H1 (cell line): ENCODE data around the gene PDK3. TPM values are rescaled to one million over a fixed set of nuclear protein-coding genes. Genes with fewer than 3 reads are reported as not detected.

Source experiments
- CTCF ChIA-PET: fragments of 300-600 bp; sonication (Branson Sonifier 250); formaldehyde crosslinking; loops from one replicate; lab custom pipeline; 2021; ENCODE audit not compliant: partially characterized antibody; lab: Charles Lee
- POLR2A ChIA-PET: fragments of 300-600 bp; sonication (Branson Sonifier 250); formaldehyde crosslinking; loops from one replicate; lab custom pipeline; 2021; ENCODE audit warnings: inconsistent platforms; ENCODE audit not compliant: partially characterized antibody; lab: Charles Lee
- DNase-seq, 2 experiments: peaks; one replicate each; pipeline versions ENCODE4 v3.0.0 to v3.0.0-alpha.2; 2010 to 2022; ENCODE audit warnings: low spot score in 2 of 2, low read depth in 1 of 2, mixed read lengths in 1 of 2
- FAIRE-seq: peaks from 2 replicates; lab custom pipeline; 2011; peaks lifted over from hg19 to GRCh38; lab: Jason Lieb, UNC
- H2AFZ ChIP-seq: 2 replicates; pipeline ENCODE4 v1.8.1; 2012; ENCODE audit warnings: low read length, inconsistent platforms
- H2AK5ac ChIP-seq: 2 replicates; pipeline ENCODE4 v1.6.1; 2013; ENCODE audit warnings: low read depth, low read length
- H2BK120ac ChIP-seq: replicated peaks from 2 replicates; pipeline ENCODE3; 2013; ENCODE audit warnings: low read depth, low read length, inconsistent platforms
- H2BK12ac ChIP-seq: 2 replicates; pipeline ENCODE4 v1.6.1; 2013; ENCODE audit warnings: low read depth, low read length
- H2BK15ac ChIP-seq: 2 replicates; pipeline ENCODE4 v1.6.1; 2013; ENCODE audit warnings: low read length
- H2BK20ac ChIP-seq: 2 replicates; pipeline ENCODE4 v1.6.1; 2013; ENCODE audit warnings: low read length
- H2BK5ac ChIP-seq: 2 replicates; pipeline ENCODE4 v1.6.1; 2013; ENCODE audit warnings: low read depth, low read length
- H3K14ac ChIP-seq: 2 replicates; pipeline ENCODE4 v1.6.1; 2013; ENCODE audit warnings: inconsistent platforms; ENCODE audit not compliant: insufficient read length
- H3K18ac ChIP-seq: 2 replicates; pipeline ENCODE4 v1.6.1; 2013; ENCODE audit warnings: low read length; ENCODE audit errors: extremely low read depth
- H3K23ac ChIP-seq: 2 replicates; pipeline ENCODE4 v1.6.1; 2013; ENCODE audit warnings: inconsistent platforms; ENCODE audit not compliant: insufficient read length
- H3K23me2 ChIP-seq: 2 replicates; pipeline ENCODE4 v1.6.1; 2013; ENCODE audit warnings: low read depth, low read length
- H3K27ac ChIP-seq: 2 replicates; pipeline ENCODE4 v1.6.1; 2011; ENCODE audit warnings: low read depth, low read length, inconsistent platforms
- H3K27me3 ChIP-seq, 4 experiments: replicated peaks in 1 of 4; 1 replicate in 1 of 4; 2 replicates in 3 of 4; pipeline versions ENCODE4 v1.6.1 to v1.8.1; 2011 to 2013; ENCODE audit warnings: low read length in 3 of 4, mild to moderate bottlenecking in 3 of 4, inconsistent platforms in 2 of 4, mixed read lengths in 2 of 4, moderate library complexity in 1 of 4; ENCODE audit not compliant: control insufficient read depth in 3 of 4, insufficient read depth in 3 of 4; ENCODE audit errors: extremely low read depth in 1 of 4
- H3K36me3 ChIP-seq, 4 experiments: 2 replicates each; pipeline versions ENCODE4 v1.6.1 to v1.8.1; 2011 to 2013; ENCODE audit warnings: mild to moderate bottlenecking in 4 of 4, low read length in 3 of 4, moderate library complexity in 2 of 4, control low read depth in 1 of 4, inconsistent platforms in 1 of 4; ENCODE audit not compliant: insufficient read depth in 4 of 4, control insufficient read depth in 2 of 4
- H3K4ac ChIP-seq: replicated peaks from 2 replicates; pipeline ENCODE3; 2013; ENCODE audit warnings: low read length, low read depth, mixed read lengths, inconsistent platforms; ENCODE audit not compliant: insufficient read length
- H3K4me1 ChIP-seq, 4 experiments: replicated peaks in 1 of 4; 1 replicate in 1 of 4; 2 replicates in 3 of 4; pipeline versions ENCODE4 v1.6.1 to v1.8.1; 2011 to 2013; ENCODE audit warnings: low read length in 3 of 4, inconsistent platforms in 2 of 4, mixed read lengths in 1 of 4; ENCODE audit not compliant: insufficient read depth in 4 of 4, control insufficient read depth in 3 of 4
- H3K4me2 ChIP-seq, 2 experiments: 2 replicates each; pipeline versions ENCODE4 v1.6.1 to v1.8.1; 2011 to 2013; ENCODE audit warnings: low read depth in 2 of 2, low read length in 2 of 2, control low read depth in 1 of 2, inconsistent platforms in 1 of 2, mild to moderate bottlenecking in 1 of 2; ENCODE audit not compliant: insufficient read depth in 1 of 2
- H3K4me3 ChIP-seq, 4 experiments: fragments of 200-600, 300-600 bp in 1 of 4; sonication (generic), shearing (Covaris generic), sonication (Bioruptor Twin) in 1 of 4; 2 replicates each; pipeline versions ENCODE4 v1.5.1 to v1.8.1; 2011 to 2016; ENCODE audit warnings: low read length in 4 of 4, low read depth in 3 of 4, control low read depth in 2 of 4, inconsistent platforms in 2 of 4, mild to moderate bottlenecking in 2 of 4, mixed read lengths in 1 of 4, moderate library complexity in 1 of 4; ENCODE audit not compliant: insufficient read depth in 2 of 4; ENCODE audit errors: extremely low read depth in 1 of 4
- H3K56ac ChIP-seq: replicated peaks from 2 replicates; pipeline ENCODE3; 2013; ENCODE audit warnings: low read depth, mild to moderate bottlenecking, mixed read lengths, low read length, inconsistent platforms; ENCODE audit not compliant: insufficient read length
- H3K79me1 ChIP-seq: 2 replicates; pipeline ENCODE4 v1.6.1; 2013; ENCODE audit warnings: low read depth, low read length, control low read depth
- H3K79me2 ChIP-seq, 2 experiments: 2 replicates each; pipeline versions ENCODE4 v1.6.1 to v1.8.1; 2012 to 2013; ENCODE audit warnings: low read length in 2 of 2, mild to moderate bottlenecking in 2 of 2, inconsistent platforms in 1 of 2; ENCODE audit not compliant: insufficient read depth in 2 of 2, control insufficient read depth in 1 of 2
- H3K9ac ChIP-seq, 4 experiments: replicated peaks in 1 of 4; 1 replicate in 1 of 4; 2 replicates in 3 of 4; pipeline versions ENCODE4 v1.6.1 to v1.8.1; 2011 to 2013; ENCODE audit warnings: low read depth in 3 of 4, low read length in 3 of 4, control low read depth in 2 of 4, mild to moderate bottlenecking in 2 of 4, moderate library complexity in 2 of 4, inconsistent platforms in 1 of 4; ENCODE audit errors: extremely low read depth in 1 of 4
- H3K9me3 ChIP-seq, 2 experiments: 2 replicates each; pipeline versions ENCODE4 v1.6.1 to v1.8.1; 2012 to 2013; ENCODE audit warnings: mild to moderate bottlenecking in 2 of 2, moderate library complexity in 2 of 2, control low read depth in 1 of 2, inconsistent platforms in 1 of 2, low read depth in 1 of 2, low read length in 1 of 2, mixed read lengths in 1 of 2; ENCODE audit not compliant: insufficient read depth in 2 of 2
- H4K20me1 ChIP-seq, 2 experiments: replicated peaks in 1 of 2; 2 replicates each; pipeline versions ENCODE3 to v1.8.1; 2011 to 2013; ENCODE audit warnings: inconsistent platforms in 2 of 2, low read length in 2 of 2, mild to moderate bottlenecking in 1 of 2; ENCODE audit not compliant: insufficient read depth in 2 of 2, control insufficient read depth in 1 of 2
- H4K5ac ChIP-seq: 2 replicates; pipeline ENCODE4 v1.6.1; 2013; ENCODE audit warnings: low read length, low read depth, mixed read lengths, inconsistent platforms; ENCODE audit not compliant: insufficient read length
- H4K8ac ChIP-seq: 2 replicates; pipeline ENCODE4 v1.8.0; 2013; ENCODE audit warnings: mild to moderate bottlenecking, moderate library complexity, low read length, inconsistent platforms; ENCODE audit not compliant: insufficient read depth; ENCODE audit errors: extremely low read depth
- H4K91ac ChIP-seq: replicated peaks from 2 replicates; pipeline ENCODE3; 2013; ENCODE audit warnings: low read length, mixed read lengths, inconsistent platforms; ENCODE audit not compliant: insufficient read length
- ASH2L ChIP-seq: fragments of 200-600, 300-600 bp; sonication (generic); IDR thresholded peaks from one replicate; pipeline ENCODE4 v1.7.1; 2017; ENCODE audit warnings: low read length
- ATF3 ChIP-seq: IDR thresholded peaks from 2 replicates; pipeline ENCODE4 v1.6.1; 2011; ENCODE audit warnings: low read depth, mild to moderate bottlenecking, low read length; ENCODE audit not compliant: insufficient read depth
- CBX5 ChIP-seq: fragments of 300-800, 300-1000 bp; sonication (generic); IDR thresholded peaks from 2 replicates; pipeline ENCODE4 v1.7.1; 2016; ENCODE audit warnings: antibody characterized with exemption, low read length, low read depth
- CREB1 ChIP-seq: IDR thresholded peaks from 2 replicates; pipeline ENCODE4 v1.6.1; 2012; ENCODE audit warnings: inconsistent platforms
- CTBP2 ChIP-seq: IDR thresholded peaks from 2 replicates; pipeline ENCODE4 v1.7.0; 2011; ENCODE audit warnings: borderline replicate concordance, mild to moderate bottlenecking, moderate library complexity, mixed read lengths, low read length; ENCODE audit not compliant: insufficient read depth, insufficient read length
- GTF2F1 ChIP-seq: IDR thresholded peaks from 2 replicates; pipeline ENCODE4 v1.6.1; 2012; ENCODE audit warnings: low read depth, low read length, improper control_type of control experiment, borderline replicate concordance
- HDAC6 ChIP-seq: IDR thresholded peaks from one replicate; pipeline ENCODE4 v1.7.1; 2012; ENCODE audit warnings: low read depth, mild to moderate bottlenecking, inconsistent platforms, low read length, moderate library complexity
- SIX5 ChIP-seq: IDR thresholded peaks from 2 replicates; pipeline ENCODE4 v1.6.1; 2011; ENCODE audit warnings: mild to moderate bottlenecking, low read depth, low read length
- SP4 ChIP-seq: IDR thresholded peaks from 2 replicates; pipeline ENCODE4 v1.6.1; 2012; ENCODE audit warnings: low read length, inconsistent platforms
- TAF1 ChIP-seq: IDR thresholded peaks from 2 replicates; pipeline ENCODE4 v1.6.1; 2011; ENCODE audit warnings: mild to moderate bottlenecking, low read depth, low read length
- YY1 ChIP-seq: IDR thresholded peaks from 2 replicates; pipeline ENCODE4 v1.6.1; 2011; ENCODE audit warnings: low read depth, mild to moderate bottlenecking, low read length
- WGBS, 2 experiments: shearing (Covaris generic) in 1 of 2; methylation state at CpG; one replicate each; pipeline versions ENCODE4 v1.1.6 to v1.1.7; 2013 to 2015; ENCODE audit warnings: low lambda C conversion rate in 2 of 2, mixed read lengths in 2 of 2, inconsistent platforms in 1 of 2, low coverage in 1 of 2, missing lambda C conversion rate in 1 of 2; ENCODE audit not compliant: insufficient replicate concordance in 2 of 2, insufficient coverage in 1 of 2, insufficient read length in 1 of 2; ENCODE audit errors: extremely low coverage in 1 of 2, missing lambda C conversion rate in 1 of 2; 5-methylcytosine and 5-hydroxymethylcytosine counted together
- polyA plus RNA-seq, 7 experiments: library from polyadenylated mRNA; depleted of rRNA in 3 of 7; stranded (reverse) in 5 of 7; unstranded in 2 of 7; fragments of >200 nt in 5 of 7; fragments of 200-250 nt in 2 of 7; gene quantifications; 1 replicate in 5 of 7; 2 replicates in 1 of 7; 4 replicates in 1 of 7; pipeline versions ENCODE4 v1.2.1 to v1.2.3, GENCODE V29; 2011 to 2013; ENCODE audit warnings: missing spikeins in 2 of 7, mixed read lengths in 2 of 7
- total RNA-seq: library from RNA; stranded (reverse); fragmentation: NEBNext Ultra II Directional; extraction: Animal tissue kit (Norgen Biotek cat#: 25700); gene quantifications from 2 replicates; pipeline ENCODE4 v1.2.1, GENCODE V29; 2021

Gene PDK3
- total and polyA plus RNA-seq, 2 of the 8 experiments (the other 6 are each of a cell fraction or from before 2014, with no cell fraction given) = 22.5 to 25.5 TPM

GRCh38 chrX:24506082-24506481 lies 41.0 kb downstream of the PDK3 start:
- 100% methylated on average over 1 of the region's 1 CpG; no CpG with 5 or more reads in 1 of the 2 experiments for WGBS, 2 experiments
- Histone ChIP-seq H4K8ac (no peak overlapping the region), H2BK15ac (no peak overlapping the region), H3K27me3 (no peaks in the 10 kb centered on the region), H3K14ac (no peak overlapping the region), H3K4me3 (no peak overlapping the region), H3K79me1 (no peaks in the 10 kb centered on the region), H2BK12ac (no peak overlapping the region), H4K91ac (no peak overlapping the region), H3K23ac (no peak overlapping the region), H3K27ac (no peak overlapping the region), H3K36me3 (peaks cover 0 to 8% (median 1%) of the 10 kb centered on the region in 4 experiments; a peak in 4 of 8 replicates), H3K4me1 (no peaks in the 10 kb centered on the region), H2BK5ac (no peak overlapping the region), H4K20me1 (no peaks in the 10 kb centered on the region), H3K23me2 (no peaks in the 10 kb centered on the region), H3K18ac (no peak overlapping the region), H3K9ac (no peak overlapping the region), H3K4me2 (no peak overlapping the region), H4K5ac (no peak overlapping the region), H3K79me2 (no peaks in the 10 kb centered on the region), H2BK120ac (no peak overlapping the region), H2BK20ac (no peak overlapping the region), H2AK5ac (no peak overlapping the region), H3K4ac (no peak overlapping the region), H3K56ac (no peak overlapping the region), H2AFZ (no peak overlapping the region), H3K9me3 (no peaks in the 10 kb centered on the region)
- no peak for DNase-seq
- CTCF ChIA-PET = interaction anchor here (0.8 kb wide), 1 partner anchor 177 kb away, joined by 3 read pairs; no protein-coding TSS in a partner anchor
- no peak for FAIRE-seq
- POLR2A ChIA-PET = no interaction called here
- TF ChIP-seq ATF3 (no peak), CTBP2 (no peak), HDAC6 (no peak), CBX5 (no peak), TAF1 (no peak), CREB1 (no peak), ASH2L (no peak), YY1 (no peak), SP4 (no peak), GTF2F1 (no peak), SIX5 (no peak)
